IMR-90 (cell line): Measurements from ENCODE around the gene WNT6. TPM values are rescaled to one million over a fixed set of nuclear protein-coding genes. Genes with fewer than 3 reads are reported as not detected.

Source experiments
- ATAC-seq: fragments of 200-7000 bp; cut with Tn5 transposase; 2 replicates; pipeline ENCODE4 v1.9.1; 2020; ENCODE audit warnings: low read depth, mild to moderate bottlenecking, moderate library complexity
- BruUV-seq: library from RNA; stranded (reverse); fragments of 400-500 nt; replicated peaks from 2 replicates; lab custom pipeline; 2021; lab: Mats Ljungman, UMichigan
- CTCF ChIA-PET: fragments of 300-600 bp; formaldehyde crosslinking; extraction: SDS; loops from one replicate; lab custom pipeline; 2021; ENCODE audit warnings: antibody characterized with exemption; lab: Yijun Ruan, JAX
- POLR2A ChIA-PET: fragments of 300-600 bp; sonication (Branson Sonifier 250); formaldehyde crosslinking; loops from one replicate; lab custom pipeline; 2022; ENCODE audit warnings: antibody characterized with exemption; ENCODE audit not compliant: unreplicated experiment; lab: Charles Lee
- DNase-seq: peaks from one replicate; pipeline ENCODE4 v3.0.0; 2013
- H2AFZ ChIP-seq: replicated peaks from 2 replicates; pipeline ENCODE3; 2013; ENCODE audit warnings: low read length, mild to moderate bottlenecking; ENCODE audit not compliant: poor library complexity
- H2AK5ac ChIP-seq: 2 replicates; pipeline ENCODE4 v1.6.1; 2013; ENCODE audit warnings: low read depth, low read length, inconsistent platforms
- H2AK9ac ChIP-seq: replicated peaks from 2 replicates; pipeline ENCODE3; 2013; ENCODE audit warnings: mild to moderate bottlenecking, low read depth, low read length, moderate library complexity; ENCODE audit not compliant: poor library complexity
- H2BK120ac ChIP-seq: 2 replicates; pipeline ENCODE4 v1.6.1; 2013; ENCODE audit warnings: low read depth, low read length, inconsistent platforms
- H2BK15ac ChIP-seq: 3 replicates; pipeline ENCODE4 v1.6.1; 2013; ENCODE audit warnings: low read depth, low read length, inconsistent platforms
- H2BK20ac ChIP-seq: 2 replicates; pipeline ENCODE4 v1.6.1; 2013; ENCODE audit warnings: low read depth, mild to moderate bottlenecking, inconsistent platforms, low read length, moderate library complexity
- H2BK5ac ChIP-seq: 2 replicates; pipeline ENCODE4 v1.6.1; 2013; ENCODE audit warnings: mild to moderate bottlenecking, low read depth, low read length, inconsistent platforms; ENCODE audit not compliant: poor library complexity, severe bottlenecking
- H3K14ac ChIP-seq: replicated peaks from 2 replicates; pipeline ENCODE4 v1.6.1; 2013; ENCODE audit warnings: low read depth, low read length, inconsistent platforms
- H3K18ac ChIP-seq: 2 replicates; pipeline ENCODE4 v1.6.1; 2013; ENCODE audit warnings: low read depth, low read length, control low read depth
- H3K23ac ChIP-seq: 2 replicates; pipeline ENCODE4 v1.6.1; 2013; ENCODE audit warnings: low read depth, low read length, inconsistent platforms
- H3K27ac ChIP-seq: 2 replicates; pipeline ENCODE4 v1.5.1; 2013; ENCODE audit warnings: mild to moderate bottlenecking, control low read depth, low read length; ENCODE audit not compliant: insufficient read depth
- H3K27me3 ChIP-seq: 2 replicates; pipeline ENCODE4 v1.6.1; 2013; ENCODE audit warnings: low read length; ENCODE audit not compliant: control insufficient read depth, insufficient read depth
- H3K36me3 ChIP-seq: 2 replicates; pipeline ENCODE4 v1.6.1; 2013; ENCODE audit warnings: low read length, mixed read lengths; ENCODE audit not compliant: control insufficient read depth, insufficient read depth
- H3K4ac ChIP-seq: 2 replicates; pipeline ENCODE4 v1.6.1; 2013; ENCODE audit warnings: low read depth, low read length, inconsistent platforms
- H3K4me1 ChIP-seq: 2 replicates; pipeline ENCODE4 v1.6.1; 2013; ENCODE audit warnings: low read length, mixed read lengths; ENCODE audit not compliant: control insufficient read depth, insufficient read depth
- H3K4me2 ChIP-seq: 2 replicates; pipeline ENCODE4 v1.6.1; 2013; ENCODE audit warnings: low read depth, mild to moderate bottlenecking, control low read depth, low read length, moderate library complexity
- H3K4me3 ChIP-seq: 2 replicates; pipeline ENCODE4 v1.5.1; 2013; ENCODE audit warnings: low read depth, mild to moderate bottlenecking, control low read depth, low read length, moderate library complexity; ENCODE audit not compliant: insufficient read depth
- H3K56ac ChIP-seq: 2 replicates; pipeline ENCODE4 v1.6.1; 2013; ENCODE audit warnings: low read length, inconsistent platforms; ENCODE audit not compliant: insufficient read depth; ENCODE audit errors: extremely low read depth
- H3K79me1 ChIP-seq, 2 experiments: 2 replicates each; pipeline ENCODE4 v1.6.1; 2013; ENCODE audit warnings: low read length in 2 of 2, inconsistent platforms in 1 of 2, low read depth in 1 of 2
- H3K9ac ChIP-seq: 2 replicates; pipeline ENCODE4 v1.6.1; 2013; ENCODE audit warnings: low read depth, low read length, control low read depth
- H3K9me1 ChIP-seq: 2 replicates; pipeline ENCODE4 v1.6.1; 2013; ENCODE audit warnings: low read length, inconsistent platforms; ENCODE audit not compliant: insufficient read depth
- H3K9me3 ChIP-seq: 2 replicates; pipeline ENCODE4 v1.6.1; 2013; ENCODE audit warnings: low read length; ENCODE audit not compliant: control insufficient read depth, insufficient read depth
- H4K20me1 ChIP-seq: 2 replicates; pipeline ENCODE4 v1.6.1; 2013; ENCODE audit warnings: low read length, inconsistent platforms; ENCODE audit not compliant: insufficient read depth
- H4K5ac ChIP-seq: 2 replicates; pipeline ENCODE4 v1.6.1; 2013; ENCODE audit warnings: mild to moderate bottlenecking, low read depth, low read length, control low read depth
- H4K8ac ChIP-seq, 2 experiments: 2 replicates each; pipeline ENCODE4 v1.6.1; 2013; ENCODE audit warnings: low read depth in 2 of 2, low read length in 2 of 2, control low read depth in 1 of 2, inconsistent platforms in 1 of 2
- H4K91ac ChIP-seq: 2 replicates; pipeline ENCODE4 v1.6.1; 2013; ENCODE audit warnings: low read depth, low read length, inconsistent platforms; ENCODE audit not compliant: insufficient read depth
- BHLHE40 ChIP-seq: fragments of 150-350 bp; IDR thresholded peaks from 2 replicates; pipeline ENCODE4 v1.6.1; 2016; ENCODE audit warnings: mild to moderate bottlenecking, low read depth, low read length
- FOS ChIP-seq: fragments of 150-350 bp; IDR thresholded peaks from 2 replicates; pipeline ENCODE4 v1.6.1; 2016; ENCODE audit warnings: low read depth, low read length
- MAFK ChIP-seq: IDR thresholded peaks from 2 replicates; pipeline ENCODE4 v1.6.1; 2012; ENCODE audit warnings: low read depth, low read length, improper control_type of control experiment
- MAZ ChIP-seq: IDR thresholded peaks from 2 replicates; pipeline ENCODE4 v1.6.1; 2012; ENCODE audit warnings: low read depth, mild to moderate bottlenecking, low read length, improper control_type of control experiment, moderate library complexity, borderline replicate concordance
- MXI1 ChIP-seq: IDR thresholded peaks from 2 replicates; pipeline ENCODE4 v1.6.1; 2012; ENCODE audit warnings: low read depth, mild to moderate bottlenecking, low read length, moderate library complexity, borderline replicate concordance
- NFE2L2 ChIP-seq: fragments of 150-350 bp; IDR thresholded peaks from 2 replicates; pipeline ENCODE4 v1.6.1; 2016; ENCODE audit warnings: low read depth, mild to moderate bottlenecking, low read length
- RAD21 ChIP-seq: IDR thresholded peaks from 2 replicates; pipeline ENCODE4 v1.6.1; 2012; ENCODE audit warnings: low read length, improper control_type of control experiment
- RCOR1 ChIP-seq: IDR thresholded peaks from 2 replicates; pipeline ENCODE4 v1.6.1; 2012; ENCODE audit warnings: mild to moderate bottlenecking, low read length, improper control_type of control experiment; ENCODE audit not compliant: insufficient replicate concordance
- RFX5 ChIP-seq: IDR thresholded peaks from 2 replicates; pipeline ENCODE4 v1.8.0; 2012; ENCODE audit warnings: low read depth, mild to moderate bottlenecking, low read length, moderate library complexity
- SMC3 ChIP-seq: fragments of 150-350 bp; IDR thresholded peaks from 2 replicates; pipeline ENCODE4 v1.6.1; 2016; ENCODE audit warnings: low read depth, mild to moderate bottlenecking, antibody characterized with exemption, low read length, moderate library complexity
- WGBS, 2 experiments: methylation state at CpG; one replicate each; pipeline versions ENCODE4 v1.1.5 to v1.1.7; 2013; ENCODE audit warnings: missing lambda C conversion rate in 2 of 2; ENCODE audit not compliant: insufficient read length in 1 of 2; ENCODE audit errors: extremely low coverage in 2 of 2; 5-methylcytosine and 5-hydroxymethylcytosine counted together
- dilution Hi-C: fragments of 300-500 bp; cut with HindIII; formaldehyde crosslinking; loops from one replicate; pipeline ENCODE4 v1.14.3; 2018; ENCODE audit warnings: low sequenced_read_pairs; ENCODE audit not compliant: unreplicated experiment
- in situ Hi-C: fragments of 300-500 bp; cut with MboI; formaldehyde crosslinking; loops from 3 replicates; pipeline ENCODE4 v1.14.3; 2019; ENCODE audit warnings: low sequenced_read_pairs, inconsistent platforms, mixed read lengths
- intact Hi-C: fragments of 100-400 bp; cut with micrococcal nuclease; formaldehyde crosslinking; loops from 2 replicates; pipeline ENCODE4 v1.10.0; 2022
- polyA plus RNA-seq, 3 experiments: library from polyadenylated mRNA; depleted of rRNA; stranded (reverse); fragments of >200 nt; gene quantifications; 2 replicates each; pipeline ENCODE4 v1.2.3, GENCODE V29; 2012; ENCODE audit warnings: low replicate concordance in 1 of 3
- total RNA-seq: library from RNA; depleted of rRNA; stranded (reverse); fragments of >200 nt; gene quantifications from 2 replicates; pipeline ENCODE4 v1.2.3, GENCODE V29; 2012
- TF ChIP-seq, protein P1 (sequence below): fragments of 150-350 bp; IDR thresholded peaks from 2 replicates; pipeline ENCODE4 v1.6.1; 2017; ENCODE audit warnings: mild to moderate bottlenecking, antibody characterized with exemption, low read length, low read depth
- TF ChIP-seq, protein P2 (sequence below): fragments of 150-350 bp; IDR thresholded peaks from 2 replicates; pipeline ENCODE4 v1.6.1; 2016; ENCODE audit warnings: low read depth, mild to moderate bottlenecking, low read length, moderate library complexity, borderline replicate concordance

WNT6 gene
- total and polyA plus RNA-seq, 2 of the 4 experiments (the other 2 are of a cell fraction), result not detected

DNA sequence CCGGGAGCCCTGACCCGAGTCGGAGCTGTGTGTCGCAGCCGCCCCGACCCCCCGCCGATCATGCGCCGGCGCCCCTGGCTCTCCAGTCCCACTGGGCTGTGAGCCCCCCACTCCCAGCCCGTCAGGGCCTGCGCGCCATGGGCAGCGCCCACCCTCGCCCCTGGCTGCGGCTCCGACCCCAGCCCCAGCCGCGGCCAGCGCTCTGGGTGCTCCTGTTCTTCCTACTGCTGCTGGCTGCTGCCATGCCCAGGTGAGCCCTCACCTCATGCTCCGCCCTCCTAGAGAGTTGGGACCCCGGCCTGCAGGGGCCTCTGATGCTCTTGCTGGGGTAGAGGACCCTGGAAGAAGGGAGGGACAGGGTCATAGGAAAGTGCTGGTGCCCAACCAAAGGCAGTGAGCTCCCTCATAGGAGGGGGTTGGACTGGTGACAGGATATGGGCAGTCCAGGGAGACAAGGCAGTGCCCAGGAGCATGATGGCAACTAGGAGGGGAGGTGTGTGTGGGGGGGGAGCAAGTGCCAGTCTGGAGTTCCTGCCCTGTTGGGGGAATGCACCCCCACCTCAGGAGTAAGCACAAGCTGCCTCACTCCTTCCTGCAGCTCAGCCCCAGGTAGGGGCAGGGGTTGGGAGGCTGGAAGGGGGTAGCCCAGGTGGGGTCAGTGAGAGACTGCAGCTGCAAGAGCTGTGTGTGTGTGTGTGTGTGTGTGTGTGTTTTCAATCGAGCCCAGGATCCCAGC is 21.4 kb downstream of the WNT6 start:
- no peak overlapping the region for H3K4me2 ChIP-seq
- TF ChIP-seq RAD21, result no peak
- no peak for TF ChIP-seq BHLHE40
- no peak for TF ChIP-seq FOS
- no peak for TF ChIP-seq MXI1
- TF ChIP-seq, protein P1, sequence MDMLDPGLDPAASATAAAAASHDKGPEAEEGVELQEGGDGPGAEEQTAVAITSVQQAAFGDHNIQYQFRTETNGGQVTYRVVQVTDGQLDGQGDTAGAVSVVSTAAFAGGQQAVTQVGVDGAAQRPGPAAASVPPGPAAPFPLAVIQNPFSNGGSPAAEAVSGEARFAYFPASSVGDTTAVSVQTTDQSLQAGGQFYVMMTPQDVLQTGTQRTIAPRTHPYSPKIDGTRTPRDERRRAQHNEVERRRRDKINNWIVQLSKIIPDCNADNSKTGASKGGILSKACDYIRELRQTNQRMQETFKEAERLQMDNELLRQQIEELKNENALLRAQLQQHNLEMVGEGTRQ, result no peak
- no peak for TF ChIP-seq RFX5
- TF ChIP-seq, protein P2, sequence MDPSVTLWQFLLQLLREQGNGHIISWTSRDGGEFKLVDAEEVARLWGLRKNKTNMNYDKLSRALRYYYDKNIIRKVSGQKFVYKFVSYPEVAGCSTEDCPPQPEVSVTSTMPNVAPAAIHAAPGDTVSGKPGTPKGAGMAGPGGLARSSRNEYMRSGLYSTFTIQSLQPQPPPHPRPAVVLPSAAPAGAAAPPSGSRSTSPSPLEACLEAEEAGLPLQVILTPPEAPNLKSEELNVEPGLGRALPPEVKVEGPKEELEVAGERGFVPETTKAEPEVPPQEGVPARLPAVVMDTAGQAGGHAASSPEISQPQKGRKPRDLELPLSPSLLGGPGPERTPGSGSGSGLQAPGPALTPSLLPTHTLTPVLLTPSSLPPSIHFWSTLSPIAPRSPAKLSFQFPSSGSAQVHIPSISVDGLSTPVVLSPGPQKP, result no peak
- TF ChIP-seq MAFK, result no peak
- TF ChIP-seq MAZ, result no peak
- TF ChIP-seq NFE2L2, result no peak
- TF ChIP-seq RCOR1, result no peak
- TF ChIP-seq SMC3, result no peak

More for the DNA sequence above, 21.4 kb downstream of the WNT6 start:
- Histone ChIP-seq H3K14ac (no peak overlapping the region), H2BK15ac (no peak overlapping the region), H3K9me3 (peaks cover 1% of the 10 kb centered on the region; the same call in 1 of the 2 replicates), H4K5ac (no peak overlapping the region), H2BK120ac (no peak overlapping the region), H3K36me3 (no peaks in the 10 kb centered on the region), H3K79me1 (no peaks in the 10 kb centered on the region), H3K27me3 (peaks cover 90% of the 10 kb centered on the region), H4K20me1 (no peaks in the 10 kb centered on the region; the same call in 1 of the 2 replicates), H2BK5ac (no peak overlapping the region), H2AFZ (no peak overlapping the region), H3K18ac (no peak overlapping the region), H2AK9ac (no peak overlapping the region), H3K4me1 (no peaks in the 10 kb centered on the region), H3K9me1 (no peaks in the 10 kb centered on the region; the same call in 1 of the 2 replicates), H4K91ac (no peak overlapping the region), H3K4ac (no peak overlapping the region), H3K4me3 (no peak overlapping the region), H3K9ac (no peak overlapping the region), H3K56ac (no peak overlapping the region), H4K8ac (no peak overlapping the region), H2BK20ac (no peak overlapping the region), H2AK5ac (no peak overlapping the region), H3K27ac (no peak overlapping the region), H3K23ac (no peak overlapping the region)
- no TSS peak for BruUV-seq
- dilution Hi-C loops, result no loop called here
- no peak for DNase-seq
- ChIA-PET CTCF (interaction anchor here (1.4 kb wide), 1 partner anchor 17 kb away, joined by 4 read pairs; no protein-coding TSS in a partner anchor), POLR2A (no interaction called here)
- ATAC-seq, result no peak
- intact Hi-C loops, result no loop called here
- in situ Hi-C loops, result no loop called here
- 4% methylated on average over 14 of the region's 24 CpGs; no CpG with 5 or more reads in 1 of the 2 experiments for WGBS, 2 experiments
